SK-N-MC (cell line): Measurements from ENCODE around the gene FHOD1.

Source experiments
- DNase-seq: peaks from one replicate; pipeline ENCODE4 v3.0.0-alpha.2; 2011; ENCODE audit warnings: low read depth, low spot score
- H3K27ac ChIP-seq: fragments of 200-600 bp; sonication (generic); 2 replicates; pipeline ENCODE4 v1.5.1; 2016; ENCODE audit warnings: mixed run types
- H3K36me3 ChIP-seq: fragments of 200-600 bp; sonication (generic); 2 replicates; pipeline ENCODE4 v1.6.1; 2017; ENCODE audit warnings: antibody characterized with exemption, low read length, mixed read lengths; ENCODE audit not compliant: insufficient read depth
- H3K4me3 ChIP-seq: fragments of 200-600 bp; sonication (generic); 2 replicates; pipeline ENCODE4 v1.5.1; 2016
- H3K9ac ChIP-seq: fragments of 200-600 bp; sonication (generic); 2 replicates; pipeline ENCODE4 v1.8.0; 2017; ENCODE audit warnings: mixed run types, mixed read lengths; ENCODE audit not compliant: insufficient read length
- H3K9me3 ChIP-seq: fragments of 200-600 bp; sonication (generic); 2 replicates; pipeline ENCODE4 v1.6.1; 2017; ENCODE audit warnings: low read depth, mild to moderate bottlenecking, antibody characterized with exemption, low read length, moderate library complexity, mixed read lengths
- EZH2 ChIP-seq: fragments of 200-600 bp; sonication (generic); IDR thresholded peaks from one replicate; pipeline ENCODE4 v1.6.1; 2017; ENCODE audit warnings: antibody characterized with exemption
- FOXP2 ChIP-seq: optimal IDR thresholded peaks from 2 replicates; pipeline ENCODE3; 2011; ENCODE audit warnings: mild to moderate bottlenecking, moderate library complexity; ENCODE audit not compliant: insufficient read depth; ENCODE audit errors: extremely low read length, control extremely low read depth
- POLR2AphosphoS5 ChIP-seq: IDR thresholded peaks from 2 replicates; pipeline ENCODE4 v1.6.1; 2012; ENCODE audit warnings: mild to moderate bottlenecking, low read depth, low read length, borderline replicate concordance

The FHOD1 gene

DNA sequence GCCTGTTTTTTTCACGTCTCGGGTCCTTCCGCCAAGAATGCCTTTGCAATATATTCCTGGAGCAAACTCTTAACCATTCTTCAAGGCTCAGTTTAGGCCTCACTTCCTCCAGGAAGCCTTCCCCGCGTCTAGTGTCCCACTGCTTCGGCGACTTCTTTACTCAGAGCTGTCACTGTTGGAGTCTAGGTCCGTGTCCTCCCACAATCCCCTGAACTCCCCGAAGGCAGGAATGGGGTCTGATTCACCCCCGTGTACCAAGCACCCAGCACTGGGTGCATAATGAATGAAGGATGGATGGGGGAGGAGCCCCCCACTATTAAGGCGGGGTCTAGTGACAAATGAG is 64.0 kb downstream of the FHOD1 start:
- peak overlapping the region; percentile 68 for H3K9ac ChIP-seq
- H3K36me3 ChIP-seq, result no peaks in the 10 kb centered on the region
- no peak overlapping the region for H3K27ac ChIP-seq
- no peak for DNase-seq
- no peaks in the 10 kb centered on the region for H3K9me3 ChIP-seq
- H3K4me3 ChIP-seq, result peak overlapping the region; percentile 85
- TF ChIP-seq POLR2AphosphoS5 (no peak), EZH2 (no peak), FOXP2 (no peak)

DNA sequence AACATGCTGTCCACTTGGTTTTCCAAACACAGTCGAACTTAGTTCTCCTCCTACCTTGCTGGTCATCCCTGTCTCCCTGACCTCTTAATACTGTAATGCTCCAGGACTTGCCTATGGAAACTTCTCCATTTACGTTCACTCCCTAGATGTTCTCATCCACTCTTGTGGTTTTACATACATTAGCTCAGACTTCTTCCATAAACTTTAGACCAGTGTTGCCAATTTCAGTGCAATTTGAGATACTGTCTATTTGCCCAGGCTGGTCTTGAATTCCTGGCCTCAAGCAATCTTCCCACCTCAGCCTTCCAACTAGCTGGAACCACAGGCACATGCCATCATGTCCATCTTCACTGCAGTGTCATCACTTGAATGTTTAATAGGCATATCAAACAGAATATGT is 65.0 kb downstream of the FHOD1 start:
- H3K9ac ChIP-seq, result no peak overlapping the region
- TF ChIP-seq EZH2 (no peak), FOXP2 (no peak), POLR2AphosphoS5 (no peak)
- no peaks in the 10 kb centered on the region for H3K9me3 ChIP-seq
- H3K4me3 ChIP-seq, result peak overlapping the region; percentile 85
- no peaks in the 10 kb centered on the region for H3K36me3 ChIP-seq
- no peak for DNase-seq
- H3K27ac ChIP-seq, result no peak overlapping the region

DNA sequence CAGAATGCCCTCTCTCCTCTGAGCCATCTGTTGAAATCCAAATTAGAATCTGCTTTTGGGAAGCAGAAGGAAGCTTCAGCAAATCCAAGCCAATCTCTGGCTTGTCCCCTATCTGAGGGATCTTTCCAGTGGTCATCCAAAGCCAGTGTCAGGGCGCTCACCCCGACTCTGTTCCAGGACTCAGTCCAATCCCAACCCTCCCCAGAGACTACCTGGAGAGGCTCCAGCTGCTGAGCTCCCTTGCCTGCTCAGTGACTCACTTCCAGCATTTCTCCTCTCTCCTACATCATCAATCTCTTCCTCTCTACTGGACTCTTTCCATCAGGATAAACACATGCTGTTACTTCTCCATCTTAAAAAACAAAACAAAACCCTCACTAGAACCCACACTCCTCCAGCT is 65.9 kb downstream of the FHOD1 start:
- Histone ChIP-seq H3K9me3 (no peaks in the 10 kb centered on the region), H3K9ac (no peak overlapping the region), H3K4me3 (no peak overlapping the region), H3K27ac (no peak overlapping the region), H3K36me3 (no peaks in the 10 kb centered on the region)
- DNase-seq, result no peak
- TF ChIP-seq EZH2 (no peak), POLR2AphosphoS5 (no peak), FOXP2 (no peak)

DNA sequence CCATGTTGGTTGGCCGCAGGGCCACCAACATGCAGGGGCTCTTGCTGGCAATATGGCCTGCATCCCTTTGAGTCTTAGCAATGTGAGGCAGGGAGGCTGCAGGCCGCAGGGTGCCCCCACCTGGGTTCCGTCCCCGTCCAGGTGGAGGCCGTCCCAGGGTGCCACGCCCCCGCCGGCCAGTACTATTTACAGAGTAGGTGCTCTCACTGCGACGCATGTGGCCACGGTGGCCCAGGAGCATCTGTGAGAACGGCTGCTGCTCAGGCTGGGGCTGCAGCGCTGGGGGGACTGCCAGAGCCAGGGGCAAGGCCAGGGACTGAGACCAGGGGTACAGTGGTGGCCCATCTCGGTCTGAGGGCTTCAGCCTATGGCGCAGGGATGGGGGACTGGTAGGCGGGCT is 67.1 kb downstream of the FHOD1 start:
- Histone ChIP-seq H3K9ac (no peak overlapping the region), H3K36me3 (no peaks in the 10 kb centered on the region), H3K9me3 (no peaks in the 10 kb centered on the region), H3K4me3 (no peak overlapping the region), H3K27ac (no peak overlapping the region)
- no peak for DNase-seq
- TF ChIP-seq POLR2AphosphoS5 (no peak), EZH2 (no peak), FOXP2 (no peak)

DNA sequence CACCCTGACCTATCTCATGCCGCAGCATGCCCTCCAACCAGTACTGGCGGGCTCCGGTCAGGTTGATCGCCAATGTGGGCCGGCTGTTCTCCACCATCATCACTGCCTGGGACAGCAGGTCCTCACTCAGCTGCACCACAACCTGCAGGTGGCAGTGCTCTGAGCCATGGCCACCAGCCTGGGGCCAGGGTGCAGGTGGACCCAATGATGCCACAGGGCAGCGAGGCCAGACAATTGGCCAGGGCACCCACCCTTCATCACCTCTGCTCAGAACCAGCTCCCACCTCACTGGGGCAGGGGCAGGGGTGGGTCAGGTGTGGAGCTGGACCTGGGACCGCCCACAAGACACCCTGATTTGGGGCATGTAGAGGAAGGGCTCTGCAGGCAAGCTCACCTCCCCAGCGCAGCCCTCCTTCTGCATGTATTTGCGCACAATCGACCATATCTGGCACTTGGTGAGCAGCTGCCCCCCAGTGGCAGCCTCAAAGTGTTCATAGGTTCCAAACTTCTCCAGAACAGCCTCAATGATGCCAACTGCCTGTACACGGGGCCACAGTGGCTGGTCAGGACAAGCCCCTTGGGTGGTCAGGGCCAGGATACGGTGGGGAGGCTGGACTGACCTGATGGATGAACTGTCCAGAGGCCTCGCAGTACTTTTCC is 67.7 kb downstream of the FHOD1 start:
- no peak overlapping the region for H3K27ac ChIP-seq
- H3K9me3 ChIP-seq, result no peaks in the 10 kb centered on the region
- H3K9ac ChIP-seq, result no peak overlapping the region
- no peak overlapping the region for H3K4me3 ChIP-seq
- no peaks in the 10 kb centered on the region for H3K36me3 ChIP-seq
- DNase-seq, result no peak
- TF ChIP-seq POLR2AphosphoS5 (no peak), EZH2 (no peak), FOXP2 (no peak)
